T-helper 2 cell treated with Interferon-gamma antibody and Interleukin-4, amounts not matched to agents 100 ng/mL and 5 ng/mL, for 36 hours (primary cell): ENCODE results near the gene SLC13A2. TPM values are rescaled to one million over a fixed set of nuclear protein-coding genes. Genes with fewer than 3 reads are reported as not detected.
"Not testable (repeated sequence)": the region's sequence is repeated elsewhere in the genome, so short reads cannot be mapped to it uniquely, and the experiment has no call there.

ENCODE experiments used
- intact Hi-C: fragments of 100-400 bp; cut with micrococcal nuclease; formaldehyde crosslinking; loops from one replicate; pipeline ENCODE4 v1.15.1; 2023
- total RNA-seq: library from RNA; stranded (reverse); gene quantifications from 2 replicates; pipeline ENCODE4 v1.2.3, GENCODE V29; 2022

Gene SLC13A2, protein sequence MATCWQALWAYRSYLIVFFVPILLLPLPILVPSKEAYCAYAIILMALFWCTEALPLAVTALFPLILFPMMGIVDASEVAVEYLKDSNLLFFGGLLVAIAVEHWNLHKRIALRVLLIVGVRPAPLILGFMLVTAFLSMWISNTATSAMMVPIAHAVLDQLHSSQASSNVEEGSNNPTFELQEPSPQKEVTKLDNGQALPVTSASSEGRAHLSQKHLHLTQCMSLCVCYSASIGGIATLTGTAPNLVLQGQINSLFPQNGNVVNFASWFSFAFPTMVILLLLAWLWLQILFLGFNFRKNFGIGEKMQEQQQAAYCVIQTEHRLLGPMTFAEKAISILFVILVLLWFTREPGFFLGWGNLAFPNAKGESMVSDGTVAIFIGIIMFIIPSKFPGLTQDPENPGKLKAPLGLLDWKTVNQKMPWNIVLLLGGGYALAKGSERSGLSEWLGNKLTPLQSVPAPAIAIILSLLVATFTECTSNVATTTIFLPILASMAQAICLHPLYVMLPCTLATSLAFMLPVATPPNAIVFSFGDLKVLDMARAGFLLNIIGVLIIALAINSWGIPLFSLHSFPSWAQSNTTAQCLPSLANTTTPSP
- not detected in 2 replicates for total RNA-seq

DNA sequence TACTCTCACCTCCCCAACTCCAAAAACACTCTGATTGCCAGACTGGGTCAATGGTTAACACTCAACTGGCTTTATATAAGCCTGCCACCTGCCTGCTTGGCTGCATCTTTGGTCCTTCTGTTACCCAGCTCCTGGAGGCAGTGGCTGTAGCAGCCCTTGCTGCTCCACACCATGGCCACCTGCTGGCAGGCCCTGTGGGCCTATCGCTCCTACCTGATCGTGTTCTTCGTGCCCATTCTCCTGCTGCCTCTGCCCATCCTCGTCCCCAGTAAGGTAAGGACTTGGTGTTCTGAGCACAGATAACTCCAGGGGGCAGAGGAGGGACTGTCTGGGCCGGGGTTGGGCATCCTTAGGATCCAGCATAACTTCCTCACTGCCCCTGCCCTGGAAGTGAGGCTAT is at the start of gene SLC13A2:
SLC13A2 (plus strand) TSS at position 103 of the 400 bp plus-strand sequence; CDS start at position 172, 69 bp downstream.
- intact Hi-C loops = no loop called here

DNA sequence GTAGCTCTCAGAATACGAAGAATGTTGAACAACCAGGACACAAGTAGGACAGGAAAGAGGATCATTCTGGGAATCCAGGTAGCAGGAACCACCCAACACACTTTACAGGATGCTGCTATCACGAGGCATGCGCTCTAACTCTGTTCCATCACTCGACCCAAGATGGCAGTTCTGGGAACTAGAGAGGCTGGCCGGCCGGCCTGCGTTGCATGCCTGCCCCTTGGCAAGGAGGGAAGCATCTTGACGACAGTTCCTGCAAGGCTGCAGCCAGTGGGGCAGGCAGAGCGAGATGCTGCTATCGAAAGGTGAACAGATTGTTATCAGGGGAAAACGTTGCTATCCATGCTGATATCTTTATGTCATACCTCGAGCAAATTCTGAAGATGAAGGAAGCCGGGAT is 48.2 kb upstream of the SLC13A2 start:
- intact Hi-C loops = no loop called here

DNA sequence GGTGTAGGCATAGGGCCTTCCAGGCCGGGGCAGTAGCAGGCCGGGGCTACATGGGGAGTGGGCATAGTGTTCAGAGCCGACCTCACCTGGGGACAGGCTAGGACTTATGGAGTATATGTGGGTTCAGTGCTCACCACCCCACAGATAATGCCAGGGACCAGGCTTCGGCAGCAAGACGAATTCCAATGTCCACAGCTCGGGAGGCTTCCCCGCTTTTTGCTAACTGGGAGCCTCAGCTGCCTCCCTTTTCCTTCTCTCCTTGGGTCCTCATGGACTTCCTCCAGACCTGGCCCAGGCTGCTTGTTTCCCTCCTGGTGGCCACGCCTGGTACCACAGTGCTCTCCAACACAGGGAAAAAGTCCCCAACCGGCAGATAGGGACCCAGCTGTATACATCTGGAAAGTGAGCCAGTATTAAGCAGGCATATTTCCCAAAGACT is 47.3 kb upstream of the SLC13A2 start:
- intact Hi-C loops = no loop called here

DNA sequence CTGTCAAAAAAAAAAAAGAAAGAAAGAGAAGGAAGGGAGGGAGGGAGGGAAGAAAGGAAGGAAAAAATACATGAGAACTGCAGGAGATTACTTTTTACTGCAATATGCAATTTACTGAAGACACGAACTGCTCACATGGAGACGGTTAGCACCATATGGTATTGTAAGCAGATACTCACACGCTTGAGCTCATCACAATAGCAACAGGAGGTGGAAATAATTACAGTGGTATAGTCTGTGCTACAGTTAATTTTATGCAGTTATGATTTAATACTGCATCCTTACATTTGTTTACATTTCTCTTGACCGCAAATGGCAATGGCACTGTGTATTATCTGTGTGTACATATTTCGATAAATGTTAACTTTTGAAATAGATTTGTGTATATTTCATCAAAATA is 46.1 kb upstream of the SLC13A2 start:
- intact Hi-C loops = no loop called here

DNA sequence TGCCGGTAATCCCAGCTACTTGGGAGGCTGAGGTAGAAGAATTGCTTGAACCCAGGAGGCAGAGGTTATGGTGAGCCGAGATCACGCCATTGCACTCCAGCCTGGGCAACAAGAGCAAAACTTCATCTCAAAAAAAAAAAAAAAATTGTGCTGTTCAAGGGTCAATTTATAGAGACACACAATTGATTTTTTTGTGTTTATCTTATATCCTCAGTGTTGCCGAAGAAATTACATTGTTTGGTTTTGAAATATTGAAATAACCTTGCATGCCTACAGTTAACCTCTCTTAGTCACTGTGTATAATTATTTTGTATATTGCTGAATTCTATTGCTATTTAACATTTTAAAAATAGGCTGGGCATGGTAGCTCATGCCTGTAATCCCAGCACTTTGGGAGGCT is 45.5 kb upstream of the SLC13A2 start:
- intact Hi-C loops = not testable (repeated sequence)

DNA sequence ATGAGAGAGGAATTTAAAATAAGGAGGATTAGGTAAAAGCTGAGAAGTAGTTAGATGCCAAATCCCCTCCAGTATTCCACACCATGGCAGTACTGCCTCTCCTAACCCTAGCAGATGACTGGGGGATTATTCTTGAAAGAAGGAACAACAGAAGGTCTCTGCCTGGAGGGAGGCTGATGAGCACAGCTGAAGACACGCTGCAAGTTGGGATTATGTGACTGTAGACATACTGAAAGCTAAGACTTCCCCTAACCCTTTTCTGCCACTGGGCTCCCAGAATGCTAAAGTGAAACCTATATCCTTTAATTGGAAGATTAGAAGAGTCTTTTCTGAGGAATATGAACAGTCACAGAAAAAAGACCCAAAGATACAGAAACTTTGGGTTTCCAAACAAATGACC is 39.7 kb upstream of the SLC13A2 start:
- intact Hi-C loops = no loop called here

DNA sequence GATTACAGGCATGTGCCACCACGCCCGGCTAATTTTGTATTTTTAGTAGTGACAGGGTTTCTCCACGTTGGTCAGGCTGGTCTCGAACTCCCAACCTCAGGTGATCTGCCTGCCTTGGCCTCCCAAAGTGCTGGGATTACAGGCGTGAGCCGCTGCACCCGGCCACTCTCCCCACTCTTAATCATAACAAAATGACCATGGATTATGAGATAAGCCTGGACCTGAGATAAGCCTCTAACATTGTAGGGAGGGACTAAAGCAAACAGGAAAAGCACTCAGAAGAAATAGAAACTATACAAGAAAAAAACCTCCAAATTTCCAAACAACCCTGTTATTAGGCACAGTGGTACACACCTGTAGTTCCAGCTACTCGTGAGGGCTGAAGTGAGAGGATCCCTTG is 39.1 kb upstream of the SLC13A2 start:
- intact Hi-C loops = not testable (repeated sequence)

DNA sequence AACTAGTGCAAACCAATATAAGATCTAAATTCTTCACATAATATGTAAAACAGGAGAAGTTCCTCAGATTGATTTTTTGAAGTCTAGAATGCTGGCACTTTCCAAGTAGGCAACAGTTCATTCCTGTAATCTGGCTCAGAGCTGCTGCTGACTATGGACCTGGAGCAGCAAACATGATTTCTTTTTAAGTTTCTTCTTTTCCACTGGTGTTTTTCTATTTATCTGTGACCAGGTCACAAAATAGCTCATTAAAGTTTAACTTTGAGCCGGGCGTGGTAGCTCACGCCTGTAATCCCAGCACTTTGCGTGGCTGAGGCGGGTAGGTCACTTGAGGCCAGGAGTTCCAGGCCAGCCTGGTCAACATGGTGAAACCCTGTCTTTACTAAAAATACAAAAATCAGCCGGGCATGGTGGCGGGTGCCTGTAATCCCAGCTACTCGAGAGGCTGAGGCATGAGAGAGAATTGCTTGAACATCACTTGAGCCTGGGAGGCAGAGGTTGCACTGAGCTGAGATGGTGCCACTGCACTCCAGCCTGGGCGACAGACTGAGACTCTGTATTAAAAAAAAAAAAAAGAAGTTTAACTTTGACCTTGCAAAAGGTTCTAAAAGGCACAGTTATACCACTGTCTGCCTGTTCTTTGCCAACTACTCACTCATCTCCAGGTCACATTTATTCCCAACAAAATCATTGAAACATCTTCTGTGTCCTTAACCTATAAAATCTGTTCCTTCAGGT is 29.4 kb upstream of the SLC13A2 start:
- intact Hi-C loops = no loop called here

DNA sequence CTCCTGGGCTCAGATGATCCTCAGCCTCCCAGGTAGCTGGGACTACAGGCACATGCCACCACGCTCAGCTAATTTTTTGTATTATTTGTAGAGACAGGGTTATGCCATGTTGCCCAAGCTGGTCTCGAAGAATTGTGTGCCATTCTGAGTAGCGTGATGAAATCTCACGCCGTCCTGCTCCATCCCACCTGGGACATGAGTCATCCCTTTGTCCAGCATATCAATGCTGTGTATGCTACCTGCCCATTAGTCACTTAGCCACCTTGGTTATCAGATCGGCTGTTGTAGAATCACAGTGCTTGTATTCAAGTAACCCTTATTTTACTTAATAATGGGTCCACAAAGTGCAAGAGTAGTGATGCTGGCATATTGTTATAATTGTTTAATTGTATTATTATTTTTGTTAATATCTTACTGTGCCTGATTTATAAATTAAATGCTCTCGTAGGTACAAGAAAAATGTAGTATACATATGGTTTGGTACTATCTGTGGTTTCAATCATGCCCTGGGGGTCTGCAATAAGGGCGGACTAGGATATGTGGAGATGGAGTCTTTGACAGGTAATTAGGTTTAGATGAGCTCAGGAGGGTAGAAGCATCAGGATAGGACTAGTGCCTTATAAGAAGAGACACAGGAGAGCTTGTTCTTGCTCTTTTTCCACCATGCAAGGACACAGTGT is 26.6 kb upstream of the SLC13A2 start:
- intact Hi-C loops = no loop called here

DNA sequence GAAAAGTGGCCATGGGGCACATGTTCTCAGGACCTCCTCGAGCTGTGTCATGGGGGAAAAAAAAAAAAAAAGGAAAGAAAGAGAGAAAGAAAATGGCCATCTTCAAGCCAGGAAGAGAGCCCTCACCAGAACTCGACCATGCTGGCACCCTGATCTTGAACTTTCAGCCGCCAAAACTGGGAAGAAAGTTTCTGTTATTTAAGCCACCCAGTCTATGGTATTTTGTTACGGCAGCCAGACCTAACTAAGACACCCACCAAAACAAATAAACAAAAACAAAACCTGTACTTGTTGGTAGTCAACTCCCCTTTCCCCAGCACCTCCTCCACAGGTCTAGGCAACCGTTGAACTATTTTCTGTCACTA is 26.1 kb upstream of the SLC13A2 start:
- intact Hi-C loops = no loop called here

DNA sequence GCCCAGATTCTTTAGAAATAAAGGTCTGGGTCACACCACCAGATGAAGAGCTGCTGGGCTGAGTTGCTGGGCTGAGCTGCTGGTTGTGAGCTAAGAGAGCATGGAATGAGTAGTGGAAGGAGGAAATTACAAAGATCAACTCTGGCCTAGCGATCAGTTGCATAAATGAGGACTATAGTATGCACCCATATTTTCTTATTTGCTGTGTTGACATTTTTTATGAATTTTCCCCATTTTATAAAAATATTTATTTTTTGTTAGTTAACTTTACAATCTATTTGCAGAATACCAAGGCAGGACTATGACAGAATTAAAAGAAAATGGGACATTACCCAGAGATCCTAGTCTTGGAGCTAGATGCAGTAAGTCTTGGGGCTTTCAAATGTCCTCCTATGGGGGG is 23.6 kb upstream of the SLC13A2 start:
- intact Hi-C loops = no loop called here

DNA sequence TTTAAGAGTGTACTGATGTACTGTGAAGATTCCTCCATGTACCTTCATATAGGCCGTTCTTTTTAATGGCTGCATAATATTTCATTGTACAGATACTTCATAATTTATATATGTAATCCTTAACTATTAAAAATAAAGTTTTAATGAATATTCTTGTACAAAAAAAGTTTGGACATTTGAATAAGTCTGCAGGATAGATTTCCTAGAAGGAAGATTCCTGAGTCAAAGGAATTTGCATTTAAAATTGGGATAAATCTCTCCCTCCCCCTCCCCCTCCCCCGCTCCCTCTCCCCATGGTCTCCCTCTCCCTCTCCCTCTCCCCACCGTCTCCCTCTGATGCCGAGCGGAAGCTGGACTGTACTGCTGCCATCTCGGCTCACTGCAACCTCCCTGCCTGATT is 15.6 kb upstream of the SLC13A2 start:
- intact Hi-C loops = no loop called here

DNA sequence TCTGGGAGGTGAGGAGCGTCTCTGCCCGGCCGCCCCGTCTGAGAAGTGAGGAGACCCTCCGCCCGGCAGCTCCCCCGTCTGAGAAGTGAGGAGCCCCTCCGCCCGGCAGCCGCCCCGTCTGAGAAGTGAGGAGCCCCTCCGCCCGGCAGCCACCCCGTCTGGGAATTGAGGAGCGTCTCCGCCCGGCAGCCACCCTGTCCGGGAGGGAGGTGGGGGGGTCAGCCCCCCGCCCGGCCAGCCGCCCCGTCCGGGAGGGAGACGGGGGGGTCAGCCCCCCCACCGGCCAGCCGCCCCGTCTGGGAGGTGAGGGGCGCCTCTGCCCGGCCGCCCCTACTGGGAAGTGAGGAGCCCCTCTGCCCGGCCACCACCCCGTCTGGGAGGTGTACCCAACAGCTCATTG is 14.6 kb upstream of the SLC13A2 start:
- intact Hi-C loops = not testable (repeated sequence)

DNA sequence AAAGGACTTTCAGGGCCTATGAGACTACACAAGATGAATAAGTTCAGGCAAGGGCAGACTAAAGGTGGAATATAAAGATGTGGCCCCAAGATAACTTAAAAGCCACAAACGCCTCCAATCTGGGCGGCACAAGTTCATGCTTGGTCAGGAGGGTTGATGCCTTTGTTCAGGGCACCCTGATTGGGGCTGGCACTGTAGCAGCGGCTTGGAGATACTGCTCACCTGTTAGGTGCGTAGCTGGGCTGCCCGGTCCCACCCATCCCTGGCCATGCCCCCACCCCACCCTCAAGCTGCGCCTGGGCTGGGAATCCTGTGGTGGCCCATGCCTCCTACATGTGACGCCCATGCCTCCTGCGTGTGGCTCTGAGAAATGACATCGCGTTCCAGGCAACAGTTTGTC is 12.5 kb upstream of the SLC13A2 start:
- intact Hi-C loops = no loop called here

DNA sequence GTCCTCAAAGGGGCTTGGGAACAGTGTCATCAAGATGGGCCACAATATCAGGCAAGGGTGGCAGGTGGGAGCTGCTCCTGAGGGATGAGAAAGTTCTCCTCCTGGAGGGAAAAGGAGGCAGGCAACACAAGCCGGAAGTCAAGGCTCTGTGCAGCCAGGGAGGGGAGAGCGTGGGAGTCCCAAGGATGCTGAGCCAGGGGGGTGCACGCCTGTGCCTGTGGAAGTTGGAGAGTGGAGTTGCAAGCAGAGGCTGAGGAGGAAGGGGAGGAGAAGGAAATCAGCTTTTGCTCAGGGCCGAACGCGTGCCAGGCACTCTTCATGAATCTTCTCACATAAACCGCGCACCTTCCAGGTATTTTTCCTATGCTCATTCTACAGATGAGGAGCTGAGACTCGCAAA is 7.4 kb upstream of the SLC13A2 start:
- intact Hi-C loops = no loop called here

DNA sequence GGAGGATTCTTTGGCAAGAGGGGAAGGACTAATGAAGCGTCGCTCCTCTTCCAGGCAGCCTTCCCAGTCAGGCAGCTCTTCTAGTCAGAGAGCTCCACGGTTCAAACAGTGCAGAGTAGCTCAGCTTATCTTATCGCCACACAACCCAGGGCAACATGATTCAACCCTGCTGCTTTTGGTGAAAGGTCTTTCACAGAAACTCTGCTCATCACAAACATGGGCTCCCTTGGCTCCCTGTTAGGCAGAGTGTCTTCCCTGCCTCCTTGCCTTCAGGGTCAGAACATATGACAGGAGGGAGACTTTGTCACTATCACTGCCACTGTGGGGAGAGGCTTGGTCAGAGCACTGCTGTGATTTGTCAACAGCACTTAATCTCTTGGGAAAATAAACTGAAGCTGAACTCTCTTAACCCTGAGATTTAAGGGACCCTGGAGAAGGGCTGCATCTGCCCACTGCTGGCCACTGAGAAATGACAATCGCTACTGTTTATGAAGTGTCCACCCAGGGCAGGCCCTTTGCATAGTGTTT is 6.9 kb upstream of the SLC13A2 start:
- intact Hi-C loops = no loop called here

DNA sequence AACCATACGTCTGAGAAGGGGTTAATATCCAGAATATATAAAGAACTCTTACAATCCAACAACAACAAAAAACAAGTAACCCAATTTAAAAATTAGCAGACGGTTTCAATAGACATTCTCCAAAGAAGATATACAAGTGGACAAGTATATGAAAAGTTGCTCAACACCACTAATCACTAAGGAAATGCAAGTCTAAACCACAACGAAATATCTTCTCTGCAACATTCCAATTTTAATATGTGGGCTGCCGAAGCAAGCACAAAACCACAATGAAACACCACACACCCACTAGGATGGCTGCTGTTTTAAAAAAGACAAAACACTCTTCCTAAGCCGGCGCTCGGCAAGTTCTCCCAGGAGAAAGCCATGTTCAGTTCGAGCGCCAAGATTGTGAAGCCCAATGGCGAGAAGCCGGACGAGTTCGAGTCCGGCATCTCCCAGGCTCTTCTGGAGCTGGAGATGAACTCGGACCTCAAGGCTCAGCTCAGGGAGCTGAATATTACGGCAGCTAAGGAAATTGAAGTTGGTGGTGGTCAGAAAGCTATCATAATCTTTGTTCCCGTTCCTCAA is 5.9 kb upstream of the SLC13A2 start:
- intact Hi-C loops = no loop called here

DNA sequence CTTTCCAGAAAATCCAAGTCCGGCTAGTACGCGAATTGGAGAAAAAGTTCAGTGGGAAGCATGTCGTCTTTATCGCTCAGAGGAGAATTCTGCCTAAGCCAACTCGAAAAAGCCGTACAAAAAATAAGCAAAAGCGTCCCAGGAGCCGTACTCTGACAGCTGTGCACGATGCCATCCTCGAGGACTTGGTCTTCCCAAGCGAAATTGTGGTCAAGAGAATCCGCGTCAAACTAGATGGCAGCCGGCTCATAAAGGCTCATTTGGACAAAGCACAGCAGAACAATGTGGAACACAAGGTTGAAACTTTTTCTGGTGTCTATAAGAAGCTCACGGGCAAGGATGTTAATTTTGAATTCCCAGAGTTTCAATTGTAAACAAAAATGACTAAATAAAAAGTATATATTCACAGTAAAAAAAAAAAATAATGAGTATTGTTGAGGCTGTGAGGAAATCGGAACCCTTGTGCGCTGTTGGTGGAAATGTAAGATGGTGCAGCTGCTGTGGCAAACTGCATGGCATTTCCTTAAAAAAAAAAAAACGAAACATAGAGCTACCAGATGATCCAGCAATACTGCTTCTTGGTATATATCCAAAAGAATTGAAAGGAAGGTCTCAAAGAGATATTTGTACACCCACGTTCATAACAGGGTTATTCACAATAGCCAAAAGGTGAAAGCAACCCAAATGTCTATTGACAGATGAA is 5.3 kb upstream of the SLC13A2 start:
- intact Hi-C loops = not testable (repeated sequence)

DNA sequence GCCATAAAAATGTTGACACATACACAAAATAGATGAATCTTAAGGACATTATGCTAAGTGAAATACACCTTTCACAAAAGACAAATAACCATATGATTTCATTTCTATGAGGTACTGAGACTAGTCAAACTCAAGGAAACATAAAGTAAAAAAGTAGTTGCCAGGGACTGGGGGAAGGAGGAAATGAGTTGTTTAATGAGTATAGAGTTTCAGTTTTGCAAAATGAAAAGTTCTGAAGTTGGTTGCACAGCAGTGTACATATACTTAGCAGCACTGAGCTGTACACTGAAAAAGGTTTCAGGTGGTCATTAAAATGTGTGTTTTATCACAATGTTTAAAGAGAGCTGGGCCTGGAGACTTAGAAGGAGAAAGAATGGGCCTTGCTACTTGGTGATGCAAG is 4.7 kb upstream of the SLC13A2 start:
- intact Hi-C loops = no loop called here

DNA sequence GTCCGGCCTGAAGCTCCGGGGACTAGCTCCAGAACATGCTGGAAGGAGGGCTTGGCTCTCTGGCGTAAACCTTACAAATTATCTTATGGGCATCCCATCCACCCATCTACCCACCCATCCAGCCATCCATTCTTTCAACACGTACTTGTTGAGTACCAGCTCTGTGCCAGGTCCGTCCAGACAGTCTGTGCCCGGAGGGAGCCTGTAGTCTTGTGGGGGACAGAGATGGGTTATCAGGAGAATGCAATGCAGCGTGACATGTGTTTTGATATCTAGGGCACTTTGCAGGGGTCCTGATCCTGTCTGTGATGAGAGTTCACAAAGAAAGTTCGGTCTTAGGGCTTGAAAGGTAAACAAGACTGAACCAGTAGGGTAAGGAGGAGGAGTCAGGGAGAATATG is 4.1 kb upstream of the SLC13A2 start:
- intact Hi-C loops = no loop called here
